K562 (cell line): ENCODE data around the gene MRPL28. TPM values are rescaled to one million over a fixed set of nuclear protein-coding genes. Genes with fewer than 3 reads are reported as not detected.

ENCODE experiments used
- CBX2 ChIP-seq: fragments of 200-600 bp; sonication (generic); IDR thresholded peaks from one replicate; pipeline ENCODE4 v1.6.1; 2012; ENCODE audit warnings: mild to moderate bottlenecking, low read length, inconsistent platforms; ENCODE audit not compliant: insufficient read depth, poor library complexity, severe bottlenecking
- CBX8 ChIP-seq: fragments of 200-600 bp; sonication (generic); IDR thresholded peaks from 2 replicates; pipeline ENCODE4 v1.6.1; 2012; ENCODE audit warnings: borderline replicate concordance, mixed run types, low read depth, mild to moderate bottlenecking, moderate library complexity, mixed read lengths, low read length, control low read depth, inconsistent platforms; ENCODE audit not compliant: poor library complexity, severe bottlenecking; ENCODE audit errors: extremely low read depth
- GABPA ChIP-seq: fragments of 200-800 bp; sonication (Bioruptor generic); conservative IDR thresholded peaks from 2 replicates; pipeline ENCODE4 v1.6.1; 2016; ENCODE audit warnings: low read depth, missing genetic modification characterization, missing compliant biosample characterization
- GMEB1 ChIP-seq: fragments of 250-450 bp; sonication (Bioruptor Pico); IDR thresholded peaks from 2 replicates; pipeline ENCODE4 v1.4.0; 2020; ENCODE audit warnings: mild to moderate bottlenecking
- GTF2E2 ChIP-seq: fragments of 200-800 bp; sonication (Bioruptor generic); IDR thresholded peaks from 2 replicates; pipeline ENCODE4 v1.6.1; 2016; ENCODE audit warnings: missing genetic modification characterization, missing compliant biosample characterization
- ILK ChIP-seq: fragments of 450-650 bp; IDR thresholded peaks from 2 replicates; pipeline ENCODE4 v1.6.1; 2016; ENCODE audit warnings: missing genetic modification characterization, low read depth, mild to moderate bottlenecking, missing compliant biosample characterization, moderate library complexity, borderline replicate concordance
- MIER1 ChIP-seq: fragments of 450-650 bp; IDR thresholded peaks from 2 replicates; pipeline ENCODE4 v1.6.1; 2016; ENCODE audit warnings: antibody characterized with exemption, mild to moderate bottlenecking, low read depth
- MXD1 ChIP-seq: fragments of 250-450 bp; sonication (Bioruptor Pico); IDR thresholded peaks from 2 replicates; pipeline ENCODE4 v1.8.0; 2021; ENCODE audit warnings: borderline replicate concordance, mild to moderate bottlenecking, moderate library complexity; ENCODE audit not compliant: poor library complexity, severe bottlenecking
- NCOA6 ChIP-seq: fragments of 450-650 bp; IDR thresholded peaks from 2 replicates; pipeline ENCODE4 v1.6.1; 2017; ENCODE audit warnings: mild to moderate bottlenecking
- NCOR1 ChIP-seq: fragments of 450-650 bp; IDR thresholded peaks from 2 replicates; pipeline ENCODE4 v1.6.1; 2016; ENCODE audit warnings: mild to moderate bottlenecking, moderate library complexity
- PHF20 ChIP-seq: fragments of 450-650 bp; IDR thresholded peaks from 2 replicates; pipeline ENCODE4 v1.6.1; 2018; ENCODE audit not compliant: partially characterized antibody
- PYGO2 ChIP-seq: fragments of 450-650 bp; IDR thresholded peaks from 2 replicates; pipeline ENCODE4 v1.6.1; 2016; ENCODE audit warnings: mild to moderate bottlenecking, missing genetic modification characterization, moderate library complexity, missing compliant biosample characterization
- SAFB ChIP-seq: fragments of 200-400 bp; formaldehyde crosslinking; IDR thresholded peaks from 2 replicates; pipeline ENCODE4 v1.6.1; 2017; ENCODE audit warnings: low read depth, low read length, borderline replicate concordance
- SMARCA4 ChIP-seq: fragments of 450-650 bp; IDR thresholded peaks from 2 replicates; pipeline ENCODE4 v1.6.1; 2016
- TRIM28 ChIP-seq: fragments of 450-650 bp; IDR thresholded peaks from 2 replicates; pipeline ENCODE4 v1.6.1; 2017
- XRCC3 ChIP-seq: fragments of 450-650 bp; IDR thresholded peaks from 2 replicates; pipeline ENCODE4 v1.6.1; 2017; ENCODE audit warnings: mild to moderate bottlenecking, moderate library complexity
- ZFX ChIP-seq: sonication (generic); formaldehyde crosslinking; IDR thresholded peaks from 2 replicates; pipeline ENCODE4 v1.8.0; 2022; ENCODE audit warnings: mild to moderate bottlenecking, missing genetic modification reagents, moderate library complexity
- ZNF146 ChIP-seq: IDR thresholded peaks from one replicate; pipeline ENCODE4 v1.6.1; 2018; ENCODE audit warnings: missing compliant biosample characterization; ENCODE audit not compliant: unreplicated experiment
- ZNF3 ChIP-seq: fragments of 250-450 bp; sonication (Bioruptor Pico); IDR thresholded peaks from 2 replicates; pipeline ENCODE4 v1.5.0; 2021; ENCODE audit warnings: mild to moderate bottlenecking, moderate library complexity
- ZNF347 ChIP-seq: fragments of 450-650 bp; formaldehyde crosslinking; IDR thresholded peaks from 2 replicates; pipeline ENCODE4 v1.4.0; 2020; ENCODE audit warnings: low read depth, mild to moderate bottlenecking, moderate library complexity
- ZNF395 ChIP-seq: fragments of 200-800 bp; sonication (Bioruptor generic); IDR thresholded peaks from 2 replicates; pipeline ENCODE4 v1.6.1; 2017; ENCODE audit warnings: missing genetic modification characterization, missing compliant biosample characterization
- ZNF668 ChIP-seq: fragments of 250-450 bp; sonication (Bioruptor Pico); IDR thresholded peaks from 2 replicates; pipeline ENCODE4 v1.8.0; 2022; ENCODE audit warnings: mild to moderate bottlenecking, inconsistent platforms
- ZNF740 ChIP-seq, 3 experiments: fragments of 200-800 bp in 1 of 3; sonication (Bioruptor generic) in 1 of 3; sonication (generic) in 1 of 3; formaldehyde crosslinking in 1 of 3; IDR thresholded peaks; 2 replicates each; pipeline versions ENCODE4 v1.6.1 to v1.8.0; 2016 to 2022; ENCODE audit warnings: mild to moderate bottlenecking in 2 of 3, missing compliant biosample characterization in 2 of 3, missing genetic modification characterization in 2 of 3, missing genetic modification reagents in 1 of 3
- ZNF785 ChIP-seq: fragments of 250-450 bp; sonication (Bioruptor Pico); IDR thresholded peaks from 2 replicates; pipeline ENCODE4 v1.4.0; 2020; ENCODE audit warnings: mild to moderate bottlenecking
- polyA plus RNA-seq, 8 experiments: library from polyadenylated mRNA; depleted of rRNA in 4 of 8; stranded (reverse) in 5 of 8; unstranded in 3 of 8; fragments of >200 nt; fragmentation: Nextera tagmentation in 2 of 8; fragmentation: Illumina TruSeq in 1 of 8; extraction: Ambion mirVana in 2 of 8; extraction: Trizol in 1 of 8; gene quantifications; 2 replicates each; pipeline versions ENCODE4 v1.2.1 to v1.2.3, GENCODE V29; 2011 to 2014; ENCODE audit warnings: inconsistent platforms in 1 of 8, missing spikeins in 1 of 8
- total RNA-seq, 7 experiments: library from RNA; depleted of rRNA in 6 of 7; stranded (reverse); fragments of >200 nt in 6 of 7; fragmentation: Illumina TruSeq in 2 of 7; extraction: Trizol in 2 of 7; gene quantifications; 2 replicates each; pipeline versions ENCODE4 v1.2.1 to v1.2.3, GENCODE V29; 2011 to 2021; ENCODE audit warnings: low replicate concordance in 1 of 7

Gene MRPL28
- total and polyA plus RNA-seq, 9 of the 15 experiments (the other 6 are each of a cell fraction or from before 2014, with no cell fraction given) = 2.5 to 323 (median 175) TPM

GRCh38 chr16:397135-397661 is 26.9 kb upstream of the MRPL28 start, which contains the start of gene NME4 (continued):
- TF ChIP-seq ZNF785 (CRISPR knock-in tag) = no peak
- peak; percentile 57; the same call in 1 of the 2 replicates for TF ChIP-seq ZFX (CRISPR knock-in tag)
- TF ChIP-seq SAFB = no peak
- no peak for TF ChIP-seq NCOA6
- TF ChIP-seq CBX2 = no peak
- TF ChIP-seq CBX8 = no peak
- TF ChIP-seq XRCC3 = no peak
- TF ChIP-seq ZNF740 (CRISPR knock-in tag; IDR thresholded peaks at IDR 0.05) = peak; percentile 70
- TF ChIP-seq ZNF740 (tag; IDR thresholded peaks at IDR 0.05) = no peak
- no peak for TF ChIP-seq ZNF347 (CRISPR knock-in tag)
- TF ChIP-seq MIER1 = no peak
- no peak for TF ChIP-seq ZNF668 (CRISPR knock-in tag)
- TF ChIP-seq GMEB1 = peak; percentile 64; the same call in 1 of the 2 replicates
- TF ChIP-seq PHF20 = no peak
- no peak for TF ChIP-seq GTF2E2 (tag)
- TF ChIP-seq ZNF146 (CRISPR knock-in tag) = no peak
- no peak for TF ChIP-seq ZNF3 (CRISPR knock-in tag)
- TF ChIP-seq GABPA (tag) = 0 out of 2 replicates have a peak, but pooled peaks have one; percentile 33
- TF ChIP-seq ILK (tag) = no peak
- no peak for TF ChIP-seq TRIM28
- peak; percentile 75; the same call in 1 of the 2 replicates for TF ChIP-seq ZNF395 (CRISPR knock-in tag)
- TF ChIP-seq PYGO2 (tag) = no peak
- TF ChIP-seq NCOR1 = no peak
- no peak for TF ChIP-seq SMARCA4
- TF ChIP-seq MXD1 (CRISPR knock-in tag) = peak; percentile 62
